ENCODE data around the gene IGFBP5. TPM values are rescaled to one million over a fixed set of nuclear protein-coding genes. Genes with fewer than 3 reads are reported as not detected.

The IGFBP5 gene
- total and polyA plus RNA-seq, 4 donors, result 2.3 to 43.4 (median 14.4) TPM

- DNase-seq (ENCODE audit: low spot score), result no peak
- TF ChIP-seq YY1 (IDR thresholded peaks at IDR 0.05) (no peak), TAF1 (conservative IDR thresholded peaks at IDR 0.05) (no peak), ATF3 (IDR thresholded peaks at IDR 0.05) (no peak), FOXA2 (IDR thresholded peaks at IDR 0.05) (no peak), MAX (IDR thresholded peaks at IDR 0.05) (no peak), FOXA1 (IDR thresholded peaks at IDR 0.05) (no peak), RXRA (IDR thresholded peaks at IDR 0.05) (no peak), REST (IDR thresholded peaks at IDR 0.05) (no peak), CTCF (IDR thresholded peaks at IDR 0.05; ENCODE audit: low read depth, low read length, missing input control) (no peak), GABPA (IDR thresholded peaks at IDR 0.05 in 1 of 2, conservative IDR thresholded peaks at IDR 0.05 in 1 of 2) (no peak), RAD21 (IDR thresholded peaks at IDR 0.05) (no peak), SP1 (IDR thresholded peaks at IDR 0.05) (no peak), EGR1 (IDR thresholded peaks at IDR 0.05; ENCODE audit: low read depth in 2 of 2) (no peak), HNF4A (conservative IDR thresholded peaks at IDR 0.05) (no peak), HNF4G (IDR thresholded peaks at IDR 0.05) (no peak)
- Histone ChIP-seq H3K27ac (ENCODE audit: low read depth in 1 of 2, low read length in 2 of 2) (no peak overlapping the region), H3K4me1 (ENCODE audit: control insufficient read depth in 4 of 4, insufficient read depth in 4 of 4, low read length in 3 of 4) (no peaks in the 10 kb centered on the region), H3K9me3 (ENCODE audit: control insufficient read depth in 4 of 4, low read length in 3 of 4) (no peaks in the 10 kb centered on the region), H3K27me3 (ENCODE audit: control insufficient read depth in 4 of 4, insufficient read depth in 4 of 4, low read length in 3 of 4) (no peaks in the 10 kb centered on the region), H3K36me3 (ENCODE audit: control insufficient read depth in 4 of 4, insufficient read depth in 3 of 4, low read depth in 1 of 4, low read length in 3 of 4) (no peaks in the 10 kb centered on the region), H3K9ac (ENCODE audit: low read depth in 1 of 2, low read length in 2 of 2) (no peak overlapping the region), H3K4me3 (ENCODE audit: low read depth in 1 of 3, low read length in 3 of 3) (no peak overlapping the region)
- 92% methylated on average over 4 of the region's 4 CpGs for WGBS
Measured at GRCh38 chr2:216720722-216721121, 25.4 kb upstream of the IGFBP5 start.

GRCh38 chr2:216717907-216718615 is 22.7 kb upstream of the IGFBP5 start:
- H3K9ac ChIP-seq (ENCODE audit: low read depth in 1 of 2, low read length in 2 of 2), result no peak overlapping the region
- H3K4me1 ChIP-seq (ENCODE audit: control insufficient read depth in 4 of 4, insufficient read depth in 4 of 4, low read length in 3 of 4), result no peaks in the 10 kb centered on the region
- H3K27ac ChIP-seq (ENCODE audit: low read depth in 1 of 2, low read length in 2 of 2), result no peak overlapping the region
- no peaks in the 10 kb centered on the region for H3K27me3 ChIP-seq (ENCODE audit: control insufficient read depth in 4 of 4, insufficient read depth in 4 of 4, low read length in 3 of 4)
- DNase-seq (ENCODE audit: low spot score), result no peak
- no peaks in the 10 kb centered on the region for H3K36me3 ChIP-seq (ENCODE audit: control insufficient read depth in 4 of 4, insufficient read depth in 3 of 4, low read depth in 1 of 4, low read length in 3 of 4)
- H3K4me3 ChIP-seq (ENCODE audit: low read depth in 1 of 3, low read length in 3 of 3), result no peak overlapping the region
- no peaks in the 10 kb centered on the region for H3K9me3 ChIP-seq (ENCODE audit: control insufficient read depth in 4 of 4, low read length in 3 of 4)
- WGBS, result 92% methylated on average over 8 of the region's 8 CpGs
- TF ChIP-seq EGR1 (IDR thresholded peaks at IDR 0.05; ENCODE audit: low read depth in 2 of 2) (no peak), RAD21 (IDR thresholded peaks at IDR 0.05) (no peak), JUND (IDR thresholded peaks at IDR 0.05) (no peak), NR2F2 (IDR thresholded peaks at IDR 0.05) (no peak), MAX (IDR thresholded peaks at IDR 0.05) (no peak), FOXA2 (IDR thresholded peaks at IDR 0.05) (no peak), YY1 (IDR thresholded peaks at IDR 0.05) (no peak), HNF4A (conservative IDR thresholded peaks at IDR 0.05) (no peak), ZBTB33 (IDR thresholded peaks at IDR 0.05) (no peak), ATF3 (IDR thresholded peaks at IDR 0.05) (no peak), HNF4G (IDR thresholded peaks at IDR 0.05) (no peak), RXRA (IDR thresholded peaks at IDR 0.05) (no peak), REST (IDR thresholded peaks at IDR 0.05) (no peak), FOXA1 (IDR thresholded peaks at IDR 0.05) (no peak), GABPA (IDR thresholded peaks at IDR 0.05 in 1 of 2, conservative IDR thresholded peaks at IDR 0.05 in 1 of 2) (no peak), TAF1 (conservative IDR thresholded peaks at IDR 0.05) (no peak)
